Astrocyte of the spinal cord (primary cell): ENCODE measurements around the gene CSAD.
"Not testable (repeated sequence)": the region's sequence is repeated elsewhere in the genome, so short reads cannot be mapped to it uniquely, and the experiment has no call there.

ENCODE experiments used
- DNase-seq: peaks from one replicate; pipeline ENCODE4 v3.0.0; 2011; ENCODE audit warnings: low read depth, low spot score
- H3K4me3 ChIP-seq: 2 replicates; pipeline ENCODE4 v1.5.1; 2011; ENCODE audit warnings: low read depth, mild to moderate bottlenecking, low read length, moderate library complexity
- CTCF ChIP-seq: IDR thresholded peaks from 2 replicates; pipeline ENCODE4 v1.5.1; 2012; ENCODE audit warnings: low read depth, mild to moderate bottlenecking, low read length, inconsistent platforms
- in situ Hi-C: cut with HindIII; loops from 2 replicates; pipeline ENCODE4 v1.10.0; 2017; ENCODE audit warnings: low sequenced_read_pairs

The CSAD gene

DNA sequence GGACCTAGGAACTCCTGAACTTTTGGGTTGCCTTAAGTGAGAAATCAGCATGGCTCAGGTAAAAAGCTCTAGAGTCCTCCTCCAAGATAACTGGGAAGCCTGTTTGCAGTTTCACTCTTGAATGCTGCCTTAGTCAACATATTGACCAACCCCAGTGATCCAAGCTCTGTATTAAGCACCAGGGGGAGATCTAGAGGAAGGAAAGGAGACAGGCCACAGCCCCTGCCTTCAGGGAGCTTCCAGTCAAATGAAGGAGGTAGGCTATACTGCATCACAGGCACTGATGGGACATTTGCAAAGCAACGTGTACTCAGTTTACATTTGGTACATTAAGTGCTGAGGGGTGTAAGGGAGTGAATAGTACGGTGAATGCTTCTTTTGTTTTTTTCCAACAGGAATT is 1.2 kb upstream of the CSAD start:
- TF ChIP-seq CTCF: no peak
- in situ Hi-C loops: no loop called here

GRCh38 chr12:53180931-53181645 is 363 bp upstream of the CSAD start:
- peak; percentile 44 for DNase-seq
- in situ Hi-C loops: no loop called here
- peak overlapping the region; percentile 72 for H3K4me3 ChIP-seq
- no peak for TF ChIP-seq CTCF

More for the DNA sequence above, 1.2 kb upstream of the CSAD start:
- DNase-seq: no peak
- H3K4me3 ChIP-seq: peak overlapping the region; percentile 72

DNA sequence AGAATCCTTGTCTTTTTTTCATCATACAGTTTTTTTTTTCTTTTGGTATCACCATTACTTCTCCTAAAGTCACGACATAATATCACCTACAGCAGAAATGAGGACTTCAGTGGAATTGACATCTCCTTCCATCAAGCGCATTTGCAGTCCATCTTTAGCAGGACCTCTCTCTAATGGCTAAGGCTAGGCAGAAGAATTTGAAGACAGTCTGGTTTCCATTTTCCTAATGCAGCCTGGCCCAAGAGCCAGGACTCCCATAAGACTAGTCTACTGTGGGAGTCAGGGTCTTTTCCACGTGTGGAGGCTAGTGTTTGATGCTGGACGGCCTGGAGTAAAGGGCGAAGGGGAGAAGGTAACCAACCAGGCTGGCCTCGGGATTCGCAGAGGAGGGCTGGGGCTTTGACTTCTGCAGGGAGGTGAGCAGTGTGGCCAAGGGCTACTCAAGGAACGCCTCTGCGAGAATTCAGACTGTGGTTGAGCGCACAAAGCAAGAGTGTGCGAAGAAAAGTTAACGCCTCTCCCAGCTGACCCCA is 972 bp downstream of the CSAD start:
- in situ Hi-C loops: no loop called here
- no peak for TF ChIP-seq CTCF
- peak overlapping the region; percentile 72 for H3K4me3 ChIP-seq
- no peak for DNase-seq

GRCh38 chr12:53178803-53179202 is 1.9 kb downstream of the CSAD start:
- in situ Hi-C loops, DNase-seq, H3K4me3 ChIP-seq: not testable (repeated sequence)

- in situ Hi-C loops, H3K4me3 ChIP-seq, DNase-seq: not testable (repeated sequence)
Observed at GRCh38 chr12:53177447-53177846, 3.3 kb downstream of the CSAD start.

GRCh38 chr12:53176750-53177149 is 4.0 kb downstream of the CSAD start:
- in situ Hi-C loops: no loop called here
- DNase-seq: no peak
- no peak overlapping the region for H3K4me3 ChIP-seq
- TF ChIP-seq CTCF: no peak

GRCh38 chr12:53174881-53175491 is 5.7 kb downstream of the CSAD start:
- DNase-seq: no peak
- TF ChIP-seq CTCF: peak; percentile 29
- in situ Hi-C loops: no loop called here
- no peak overlapping the region for H3K4me3 ChIP-seq
